ENCODE data around the gene TFG.

The TFG gene

GRCh38 chr3:100706365-100706764 lies 2.9 kb upstream of the TFG start:
- no peak for DNase-seq (ENCODE audit: low read depth, low spot score)

GRCh38 chr3:100708644-100708988 lies 678 bp upstream of the TFG start:
- DNase-seq (ENCODE audit: low read depth, low spot score): no peak

GRCh38 chr3:100709842-100710260 lies 557 bp downstream of the TFG start:
- DNase-seq (ENCODE audit: low read depth, low spot score): no peak

GRCh38 chr3:100710261-100710968 lies 1.1 kb downstream of the TFG start:
- peak; percentile 35 for DNase-seq (ENCODE audit: low read depth, low spot score)

GRCh38 chr3:100715176-100715575 lies 5.9 kb downstream of the TFG start:
- no peak for DNase-seq (ENCODE audit: low read depth, low spot score)

- DNase-seq (ENCODE audit: low read depth, low spot score): no peak
Observed at GRCh38 chr3:100717063-100717462, 7.8 kb downstream of the TFG start.

- DNase-seq (ENCODE audit: low read depth, low spot score): no peak
Observed at GRCh38 chr3:100717637-100718487, 8.6 kb downstream of the TFG start.

- DNase-seq (ENCODE audit: low read depth, low spot score): no peak
Observed at GRCh38 chr3:100719136-100719535, 9.8 kb downstream of the TFG start.

- DNase-seq (ENCODE audit: low read depth, low spot score): no peak
Observed at GRCh38 chr3:100720426-100720825, 11.1 kb downstream of the TFG start.

GRCh38 chr3:100725935-100726513 lies 16.7 kb downstream of the TFG start:
- DNase-seq (ENCODE audit: low read depth, low spot score): no peak

GRCh38 chr3:100726706-100727105 lies 17.4 kb downstream of the TFG start:
- no peak for DNase-seq (ENCODE audit: low read depth, low spot score)

GRCh38 chr3:100730524-100730923 lies 21.2 kb downstream of the TFG start:
- no peak for DNase-seq (ENCODE audit: low read depth, low spot score)

- DNase-seq (ENCODE audit: low read depth, low spot score): no peak
Observed at GRCh38 chr3:100732435-100732834, 23.1 kb downstream of the TFG start.

- no peak for DNase-seq (ENCODE audit: low read depth, low spot score)
Observed at GRCh38 chr3:100737334-100737733, 28.0 kb downstream of the TFG start.

- no peak for DNase-seq (ENCODE audit: low read depth, low spot score)
Observed at GRCh38 chr3:100740207-100740606, 30.9 kb downstream of the TFG start.

- no peak for DNase-seq (ENCODE audit: low read depth, low spot score)
Observed at GRCh38 chr3:100743535-100743934, 34.2 kb downstream of the TFG start.

GRCh38 chr3:100744671-100745070 lies 35.4 kb downstream of the TFG start:
- no peak for DNase-seq (ENCODE audit: low read depth, low spot score)

- no peak for DNase-seq (ENCODE audit: low read depth, low spot score)
Observed at GRCh38 chr3:100745617-100746016, 36.3 kb downstream of the TFG start.

- DNase-seq (ENCODE audit: low read depth, low spot score): no peak
Observed at GRCh38 chr3:100746092-100746491, 36.8 kb downstream of the TFG start.

GRCh38 chr3:100748220-100748619 lies 38.9 kb downstream of the TFG start:
- no peak for DNase-seq (ENCODE audit: low read depth, low spot score)

- no peak for DNase-seq (ENCODE audit: low read depth, low spot score)
Observed at GRCh38 chr3:100748967-100749366, 39.7 kb downstream of the TFG start.

GRCh38 chr3:100753846-100754245 lies 44.6 kb downstream of the TFG start:
- no peak for DNase-seq (ENCODE audit: low read depth, low spot score)
